Panc1 (cell line): ENCODE measurements around the gene MALSU1. TPM values are rescaled to one million over a fixed set of nuclear protein-coding genes. Genes with fewer than 3 reads are reported as not detected.
A peak's percentile ranks its signal among the peaks of the same experiment; 100 is the strongest.

Experiments
- ATAC-seq: fragments of 200-7000 bp; cut with Tn5 transposase; 2 replicates; pipeline ENCODE4 v1.9.1; 2020; ENCODE audit warnings: mild to moderate bottlenecking, moderate library complexity
- BruUV-seq: library from RNA; stranded (reverse); fragments of 400-500 nt; replicated peaks from 2 replicates; lab custom pipeline; 2021; lab: Mats Ljungman, UMichigan
- CTCF ChIA-PET: fragments of 300-600 bp; sonication (Branson Sonifier 250); formaldehyde crosslinking; loops from one replicate; lab custom pipeline; 2022; ENCODE audit warnings: antibody characterized with exemption; lab: Charles Lee
- POLR2A ChIA-PET: fragments of 300-600 bp; sonication (Branson Sonifier 250); formaldehyde crosslinking; loops from one replicate; lab custom pipeline; 2022; ENCODE audit warnings: antibody characterized with exemption; lab: Charles Lee
- DNase-seq: peaks from one replicate; pipeline ENCODE4 v3.0.0-alpha.2; 2010; ENCODE audit warnings: low read depth, low spot score
- H3K27ac ChIP-seq: 2 replicates; pipeline ENCODE4 v1.5.1; 2011; ENCODE audit warnings: mild to moderate bottlenecking, low read length, inconsistent platforms
- H3K27me3 ChIP-seq: fragments of 200-500 bp; sonication (Bioruptor generic); 2 replicates; pipeline ENCODE4 v1.6.0; 2014; ENCODE audit warnings: low read length, inconsistent platforms; ENCODE audit not compliant: control insufficient read depth, insufficient read depth
- H3K36me3 ChIP-seq: fragments of 200-500 bp; sonication (Bioruptor generic); 2 replicates; pipeline ENCODE4 v1.5.1; 2014; ENCODE audit warnings: inconsistent platforms, mild to moderate bottlenecking, low read length, moderate library complexity; ENCODE audit not compliant: control insufficient read depth, insufficient read depth
- H3K4me1 ChIP-seq: 2 replicates; pipeline ENCODE4 v1.5.1; 2011; ENCODE audit warnings: inconsistent platforms, mild to moderate bottlenecking, low read length, moderate library complexity; ENCODE audit not compliant: control insufficient read depth, insufficient read depth
- H3K4me3 ChIP-seq, 2 experiments: 2 replicates each; pipeline ENCODE4 v1.5.1; 2011 to 2012; ENCODE audit warnings: low read depth in 2 of 2, low read length in 2 of 2, mild to moderate bottlenecking in 2 of 2, inconsistent platforms in 1 of 2, moderate library complexity in 1 of 2
- H3K9me3 ChIP-seq: fragments of 200-500 bp; sonication (Bioruptor generic); 2 replicates; pipeline ENCODE4 v1.5.1; 2014; ENCODE audit warnings: low read depth, mild to moderate bottlenecking, inconsistent platforms, low read length, moderate library complexity; ENCODE audit not compliant: control insufficient read depth, insufficient read depth
- CTCF ChIP-seq: fragments of 450-650 bp; IDR thresholded peaks from 2 replicates; pipeline ENCODE4 v1.5.1; 2017; ENCODE audit warnings: mild to moderate bottlenecking
- POLR2AphosphoS5 ChIP-seq: IDR thresholded peaks from 2 replicates; pipeline ENCODE4 v1.6.1; 2012; ENCODE audit warnings: mild to moderate bottlenecking, low read depth, low read length, moderate library complexity
- REST ChIP-seq, 2 experiments: IDR thresholded peaks; 2 replicates each; pipeline ENCODE4 v1.6.1; 2011 to 2012; ENCODE audit warnings: low read depth in 2 of 2, control low read depth in 1 of 2, low read length in 1 of 2, mild to moderate bottlenecking in 1 of 2, moderate library complexity in 1 of 2; ENCODE audit not compliant: insufficient read depth in 1 of 2
- SIN3A ChIP-seq: IDR thresholded peaks from 2 replicates; pipeline ENCODE4 v1.6.1; 2012; ENCODE audit warnings: low read depth, mild to moderate bottlenecking, low read length, moderate library complexity, borderline replicate concordance; ENCODE audit not compliant: insufficient read depth
- TCF7L2 ChIP-seq: IDR thresholded peaks from 2 replicates; pipeline ENCODE4 v1.6.1; 2011; ENCODE audit warnings: mild to moderate bottlenecking, low read depth, low read length, inconsistent platforms
- in situ Hi-C: cut with HindIII; loops from 2 replicates; pipeline ENCODE4 v1.10.0; 2016; ENCODE audit warnings: low sequenced_read_pairs, low pct_unique_long_range_greater_than_20kb
- intact Hi-C: fragments of 100-400 bp; cut with micrococcal nuclease; formaldehyde crosslinking; loops from one replicate; pipeline ENCODE4 v1.10.0; 2022; ENCODE audit not compliant: unreplicated experiment
- total RNA-seq: library from RNA; stranded (reverse); gene quantifications from one replicate; pipeline ENCODE4 v1.2.1, GENCODE V29; 2021; ENCODE audit not compliant: unreplicated experiment

Gene MALSU1
- total RNA-seq, 1 experiment from 2014 or later = 111 TPM

GRCh38 chr7:23331132-23331531, 32.0 kb downstream of the MALSU1 start:
- ChIA-PET POLR2A (no interaction called here), CTCF (no interaction called here)
- Histone ChIP-seq H3K4me3 (no peak overlapping the region), H3K4me1 (peaks cover 41% of the 10 kb centered on the region), H3K27ac (no peak overlapping the region), H3K36me3 (peaks cover 8% of the 10 kb centered on the region; the same call in 1 of the 2 replicates), H3K27me3 (no peaks in the 10 kb centered on the region), H3K9me3 (peaks cover 2% of the 10 kb centered on the region; the same call in 1 of the 2 replicates)
- no peak for ATAC-seq
- in situ Hi-C loops (no loop called here), intact Hi-C loops (no loop called here)
- TF ChIP-seq REST (IDR thresholded peaks at IDR 0.05; ENCODE audit: insufficient read depth in 1 of 2, low read depth in 2 of 2, low read length in 1 of 2) (no peak), POLR2AphosphoS5 (no peak), SIN3A (no peak), CTCF (no peak), TCF7L2 (no peak)
- no TSS peak for BruUV-seq
- no peak for DNase-seq

GRCh38 chr7:23332193-23332592, 33.1 kb downstream of the MALSU1 start:
- Histone ChIP-seq H3K27me3 (no peaks in the 10 kb centered on the region), H3K27ac (peak overlapping the region; percentile 19; the same call in 1 of the 2 replicates), H3K4me1 (peaks cover 42% of the 10 kb centered on the region), H3K36me3 (peaks cover 8% of the 10 kb centered on the region; the same call in 1 of the 2 replicates), H3K4me3 (no peak overlapping the region), H3K9me3 (peaks cover 2% of the 10 kb centered on the region; the same call in 1 of the 2 replicates)
- no peak for DNase-seq
- ChIA-PET CTCF (no interaction called here), POLR2A (no interaction called here)
- in situ Hi-C loops = no loop called here
- TF ChIP-seq POLR2AphosphoS5 (no peak), SIN3A (no peak), CTCF (no peak), REST (IDR thresholded peaks at IDR 0.05; ENCODE audit: insufficient read depth in 1 of 2, low read depth in 2 of 2, low read length in 1 of 2) (no peak), TCF7L2 (no peak)
- intact Hi-C loops = no loop called here
- BruUV-seq = no TSS peak
- no peak for ATAC-seq
